ENCODE data around the gene CSGALNACT2. TPM values are rescaled to one million over a fixed set of nuclear protein-coding genes. Genes with fewer than 3 reads are reported as not detected.

The CSGALNACT2 gene
- total and polyA plus RNA-seq, 2 donors (not counting 1 experiment from before 2014, with no cell fraction given): 10.9 to 24.0 TPM

DNA sequence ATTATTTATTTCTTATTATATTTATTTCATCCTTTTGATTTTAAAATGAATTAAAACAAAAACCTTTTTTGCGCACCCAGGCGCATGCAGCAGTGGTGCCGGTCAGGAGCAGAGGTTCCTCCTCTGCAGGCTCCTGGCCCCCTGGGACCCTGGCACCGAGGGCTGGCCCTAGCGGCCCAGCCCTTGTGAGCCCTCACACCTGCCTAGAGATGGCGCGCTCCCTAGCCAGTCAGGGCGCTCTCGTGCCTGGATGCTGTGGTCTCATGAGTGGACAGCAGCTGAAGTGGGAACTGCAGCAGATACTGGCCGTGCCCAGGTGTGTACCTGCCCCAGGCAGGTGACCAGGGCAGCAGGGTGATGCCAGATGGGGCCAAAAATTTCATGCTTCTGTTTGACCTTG is 47.6 kb upstream of the CSGALNACT2 start:
- WGBS (ENCODE audit: insufficient coverage): 90% methylated on average over 9 of the region's 10 CpGs
- CTCF ChIA-PET: no interaction called here
- POLR2A ChIA-PET: no interaction called here

DNA sequence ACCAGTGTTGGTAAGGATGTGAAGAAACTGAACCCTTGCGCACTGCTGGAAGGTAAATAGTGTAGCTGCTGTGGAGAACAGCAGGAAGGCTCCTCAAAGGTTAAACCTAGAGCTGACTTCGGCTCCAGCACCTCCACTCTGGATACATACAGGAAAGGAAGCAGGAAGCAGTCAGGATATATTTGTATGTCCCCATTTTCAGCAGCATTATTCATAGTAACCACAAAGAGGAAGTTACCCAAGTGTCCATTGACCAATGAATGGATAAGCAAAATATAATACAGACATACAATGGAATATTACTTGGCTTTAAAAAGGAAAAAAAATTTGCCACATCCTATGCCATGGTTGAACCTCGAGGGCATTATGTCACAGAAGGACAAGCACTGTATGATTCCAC is 46.4 kb upstream of the CSGALNACT2 start:
- POLR2A ChIA-PET: no interaction called here
- Histone ChIP-seq H3K79me2 (ENCODE audit: control insufficient read depth, insufficient read depth, low read length) (no peaks in the 10 kb centered on the region), H3K4me3 (ENCODE audit: control extremely low read depth in 1 of 5, extremely low read depth in 1 of 5, insufficient read depth in 1 of 5, low read depth in 2 of 5, low read length in 4 of 5) (no peak overlapping the region), H3K27ac (ENCODE audit: low read length in 2 of 2) (no peak overlapping the region), H3K36me3 (replicated peaks in 1 of 2; ENCODE audit: control extremely low read depth in 1 of 2, control insufficient read depth in 1 of 2, extremely low read depth in 1 of 2, insufficient read depth in 2 of 2, low read length in 1 of 2) (no peaks in the 10 kb centered on the region), H3K27me3 (replicated peaks in 1 of 4; ENCODE audit: control extremely low read depth in 1 of 4, control insufficient read depth in 3 of 4, insufficient read depth in 4 of 4, low read length in 3 of 4) (peaks cover 0 to 2% (median 0%) of the 10 kb centered on the region in 4 experiments), H4K20me1 (ENCODE audit: control insufficient read depth, insufficient read depth, low read length, poor library complexity, severe bottlenecking) (no peaks in the 10 kb centered on the region), H2AFZ (ENCODE audit: insufficient read depth, low read depth, low read length, poor library complexity, severe bottlenecking) (no peak overlapping the region), H3K4me1 (ENCODE audit: control insufficient read depth in 2 of 2, insufficient read depth in 2 of 2, low read length in 2 of 2) (no peaks in the 10 kb centered on the region), H3K9ac (ENCODE audit: low read length) (no peak overlapping the region), H3K9me3 (ENCODE audit: control extremely low read depth in 1 of 3, control insufficient read depth in 2 of 3, insufficient read depth in 1 of 3, low read length in 2 of 3) (no peaks in the 10 kb centered on the region), H3K4me2 (replicated peaks; ENCODE audit: low read depth, low read length, poor library complexity, severe bottlenecking) (no peak overlapping the region)
- Mint-ChIP-seq H3K4me1 (no peaks in the 10 kb centered on the region), H3K9me3 (ENCODE audit: insufficient read depth) (no peaks in the 10 kb centered on the region), H3K4me3 (no peak overlapping the region), H3K27me3 (peaks cover 10% of the 10 kb centered on the region), H3K27ac (no peak overlapping the region)
- DNase-seq (no peak), ATAC-seq (ENCODE audit: low read depth) (no peak)
- CTCF ChIA-PET: no interaction called here
- no CpG with 5 or more reads among the region's 3 CpGs for WGBS (ENCODE audit: insufficient coverage)
- TF ChIP-seq, protein P1, sequence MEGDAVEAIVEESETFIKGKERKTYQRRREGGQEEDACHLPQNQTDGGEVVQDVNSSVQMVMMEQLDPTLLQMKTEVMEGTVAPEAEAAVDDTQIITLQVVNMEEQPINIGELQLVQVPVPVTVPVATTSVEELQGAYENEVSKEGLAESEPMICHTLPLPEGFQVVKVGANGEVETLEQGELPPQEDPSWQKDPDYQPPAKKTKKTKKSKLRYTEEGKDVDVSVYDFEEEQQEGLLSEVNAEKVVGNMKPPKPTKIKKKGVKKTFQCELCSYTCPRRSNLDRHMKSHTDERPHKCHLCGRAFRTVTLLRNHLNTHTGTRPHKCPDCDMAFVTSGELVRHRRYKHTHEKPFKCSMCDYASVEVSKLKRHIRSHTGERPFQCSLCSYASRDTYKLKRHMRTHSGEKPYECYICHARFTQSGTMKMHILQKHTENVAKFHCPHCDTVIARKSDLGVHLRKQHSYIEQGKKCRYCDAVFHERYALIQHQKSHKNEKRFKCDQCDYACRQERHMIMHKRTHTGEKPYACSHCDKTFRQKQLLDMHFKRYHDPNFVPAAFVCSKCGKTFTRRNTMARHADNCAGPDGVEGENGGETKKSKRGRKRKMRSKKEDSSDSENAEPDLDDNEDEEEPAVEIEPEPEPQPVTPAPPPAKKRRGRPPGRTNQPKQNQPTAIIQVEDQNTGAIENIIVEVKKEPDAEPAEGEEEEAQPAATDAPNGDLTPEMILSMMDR (IDR thresholded peaks at IDR 0.05): no peak
- TF ChIP-seq EZH2 (IDR thresholded peaks at IDR 0.05; ENCODE audit: borderline replicate concordance, insufficient read depth, low read depth, low read length, poor library complexity, severe bottlenecking): no peak
- intact Hi-C loops (cut with micrococcal nuclease): no loop called here

More for the DNA sequence above, 47.6 kb upstream of the CSGALNACT2 start:
- H3K4me3 Mint-ChIP-seq: no peak overlapping the region
- H3K9me3 ChIP-seq (ENCODE audit: control extremely low read depth in 1 of 3, control insufficient read depth in 2 of 3, insufficient read depth in 1 of 3, low read length in 2 of 3): no peaks in the 10 kb centered on the region
- no peaks in the 10 kb centered on the region for H3K4me1 Mint-ChIP-seq
- H3K79me2 ChIP-seq (ENCODE audit: control insufficient read depth, insufficient read depth, low read length): no peaks in the 10 kb centered on the region
- no peak overlapping the region for H3K9ac ChIP-seq (ENCODE audit: low read length)
- peaks cover 10% of the 10 kb centered on the region for H3K27me3 Mint-ChIP-seq
- no peak overlapping the region for H3K4me3 ChIP-seq (ENCODE audit: control extremely low read depth in 1 of 5, extremely low read depth in 1 of 5, insufficient read depth in 1 of 5, low read depth in 2 of 5, low read length in 4 of 5)
- DNase-seq (no peak), ATAC-seq (ENCODE audit: low read depth) (no peak)
- H3K27ac Mint-ChIP-seq: no peak overlapping the region
- intact Hi-C loops (cut with micrococcal nuclease): no loop called here
- no peaks in the 10 kb centered on the region for H3K36me3 ChIP-seq (replicated peaks in 1 of 2; ENCODE audit: control extremely low read depth in 1 of 2, control insufficient read depth in 1 of 2, extremely low read depth in 1 of 2, insufficient read depth in 2 of 2, low read length in 1 of 2)
- peaks cover 0 to 2% (median 0%) of the 10 kb centered on the region in 4 experiments for H3K27me3 ChIP-seq (replicated peaks in 1 of 4; ENCODE audit: control extremely low read depth in 1 of 4, control insufficient read depth in 3 of 4, insufficient read depth in 4 of 4, low read length in 3 of 4)
- H3K9me3 Mint-ChIP-seq (ENCODE audit: insufficient read depth): no peaks in the 10 kb centered on the region
- no peak overlapping the region for H3K27ac ChIP-seq (ENCODE audit: low read length in 2 of 2)
- TF ChIP-seq, protein P1 (IDR thresholded peaks at IDR 0.05): no peak
- TF ChIP-seq EZH2 (IDR thresholded peaks at IDR 0.05; ENCODE audit: borderline replicate concordance, insufficient read depth, low read depth, low read length, poor library complexity, severe bottlenecking): no peak
- no peak overlapping the region for H2AFZ ChIP-seq (ENCODE audit: insufficient read depth, low read depth, low read length, poor library complexity, severe bottlenecking)
- H3K4me2 ChIP-seq (replicated peaks; ENCODE audit: low read depth, low read length, poor library complexity, severe bottlenecking): no peak overlapping the region
- no peaks in the 10 kb centered on the region for H4K20me1 ChIP-seq (ENCODE audit: control insufficient read depth, insufficient read depth, low read length, poor library complexity, severe bottlenecking)
- no peaks in the 10 kb centered on the region for H3K4me1 ChIP-seq (ENCODE audit: control insufficient read depth in 2 of 2, insufficient read depth in 2 of 2, low read length in 2 of 2)

Data from B cell (primary cell).